ENCODE results near the gene ANXA4. TPM values are rescaled to one million over a fixed set of nuclear protein-coding genes. Genes with fewer than 3 reads are reported as not detected.

ANXA4 gene
- polyA plus RNA-seq, 2 of the 4 experiments (the other 2 are of a cell fraction) = 341 to 554 TPM

GRCh38 chr2:69750246-69750645 is 8.3 kb downstream of the ANXA4 start:
- no peak overlapping the region for H3K4me3 ChIP-seq
- no peaks in the 10 kb centered on the region for H3K9me3 ChIP-seq
- POLR2A ChIA-PET = interaction anchor here (0.6 to 2.2 kb wide), 2 partner anchors 9 to 39 kb away, joined by 3 to 18 read pairs; partner anchors contain the start of gene ANXA4
- CTCF ChIA-PET = interaction anchor here (0.7 to 15.5 kb wide), 10 partner anchors 9 to 191 kb away, joined by 3 to 140 read pairs (median 6); partner anchors contain the start of gene ANXA4
- TF ChIP-seq CHD2 (IDR thresholded peaks at IDR 0.05; ENCODE audit: low read length, partially characterized antibody) (no peak), HOXA7 (CRISPR knock-in tag; IDR thresholded peaks at IDR 0.05) (no peak), MAFK (IDR thresholded peaks at IDR 0.05; ENCODE audit: partially characterized antibody) (no peak), SREBF2 (IDR thresholded peaks at IDR 0.05) (no peak), SMC3 (IDR thresholded peaks at IDR 0.05) (no peak), CBX2 (IDR thresholded peaks at IDR 0.05; ENCODE audit: borderline replicate concordance, low read depth) (no peak), ZSCAN20 (CRISPR knock-in tag; IDR thresholded peaks at IDR 0.05) (no peak), REST (IDR thresholded peaks at IDR 0.05) (no peak), POLR2A (IDR thresholded peaks at IDR 0.05; ENCODE audit: low read length) (no peak), ZFP36 (IDR thresholded peaks at IDR 0.05; ENCODE audit: borderline replicate concordance, partially characterized antibody) (no peak), RARB (CRISPR knock-in tag; IDR thresholded peaks at IDR 0.05) (no peak), CBX8 (IDR thresholded peaks at IDR 0.05) (no peak), RFX5 (IDR thresholded peaks at IDR 0.05) (no peak), ZNF302 (CRISPR knock-in tag; IDR thresholded peaks at IDR 0.05) (no peak), EP300 (IDR thresholded peaks at IDR 0.05) (no peak), HES2 (IDR thresholded peaks at IDR 0.05) (no peak), ZC3H11A (IDR thresholded peaks at IDR 0.05) (no peak), HOXB5 (CRISPR knock-in tag; IDR thresholded peaks at IDR 0.05) (no peak), PHF8 (IDR thresholded peaks at IDR 0.05; ENCODE audit: borderline replicate concordance, low read depth) (no peak)
- DNase-seq (ENCODE audit: low read depth in 1 of 2, low spot score in 1 of 2) (no peak), ATAC-seq (no peak), FAIRE-seq (no peak)
- H3K4me1 ChIP-seq = peaks cover 91% of the 10 kb centered on the region
- WGBS (ENCODE audit: missing lambda C conversion rate) = 83% methylated on average over 6 of the region's 6 CpGs
- H3K4me2 ChIP-seq = peak overlapping the region; percentile 7; the same call in 1 of the 3 replicates
- peak overlapping the region in 1 of 2 experiments; percentile 91; a peak in 3 of 6 replicates for H3K27ac ChIP-seq

- ATAC-seq (no peak), FAIRE-seq (no peak), DNase-seq (ENCODE audit: low read depth in 1 of 2, low spot score in 1 of 2) (no peak)
- WGBS (ENCODE audit: missing lambda C conversion rate) = 66% methylated on average over 3 of the region's 3 CpGs
- peaks cover 97% of the 10 kb centered on the region for H3K4me1 ChIP-seq
- 0 out of 3 replicates have a peak overlapping the region, but pooled peaks have one; percentile 2 for H3K4me3 ChIP-seq
- H3K27ac ChIP-seq = peak overlapping the region; percentile 84 to 91
- peak overlapping the region; percentile 85 for H3K4me2 ChIP-seq
- H3K9me3 ChIP-seq = no peaks in the 10 kb centered on the region
- TF ChIP-seq JUNB (IDR thresholded peaks at IDR 0.05) = no peak
- TF ChIP-seq HEYL (CRISPR knock-in tag; IDR thresholded peaks at IDR 0.05) = no peak
- 0 out of 2 replicates have a peak, but pooled peaks have one; percentile 10 for TF ChIP-seq MAX (IDR thresholded peaks at IDR 0.05)
- peak; percentile 27 to 48; a peak in 2 of 4 replicates for TF ChIP-seq CEBPB (IDR thresholded peaks at IDR 0.05)
- no peak for TF ChIP-seq ZFP36 (IDR thresholded peaks at IDR 0.05; ENCODE audit: borderline replicate concordance, partially characterized antibody)
- peak; percentile 94 for TF ChIP-seq MAFK (IDR thresholded peaks at IDR 0.05; ENCODE audit: partially characterized antibody)
- 0 out of 2 replicates have a peak, but pooled peaks have one; percentile 15 for TF ChIP-seq GATA3 (IDR thresholded peaks at IDR 0.05; ENCODE audit: borderline replicate concordance)
- TF ChIP-seq EHMT2 (IDR thresholded peaks at IDR 0.05; ENCODE audit: low read depth) = no peak
- no peak for TF ChIP-seq CBX8 (IDR thresholded peaks at IDR 0.05)
- TF ChIP-seq JUN (IDR thresholded peaks at IDR 0.05) = 0 out of 5 replicates have a peak, but pooled peaks of 1 of the 2 experiments have one; percentile 27
- ChIA-PET POLR2A (no interaction called here), CTCF (interaction anchor here (1.2 to 15.5 kb wide), 4 partner anchors 21 to 64 kb away, joined by 3 to 140 read pairs (median 19); no protein-coding TSS in a partner anchor)
Observed at GRCh38 chr2:69753659-69754363, 11.9 kb downstream of the ANXA4 start.

Data from A549 (cell line).